Ovary (tissue), 3 donors: ENCODE results near the gene BCAR3.

Experiments
- CTCF ChIP-seq, 3 donors: fragments of 450-650 bp in 2 of 3; fragments of 200-600 bp in 1 of 3; IDR thresholded peaks; one replicate each; pipeline versions ENCODE4 v1.5.1 to v1.8.0; 2016 to 2022; ENCODE audit warnings: antibody characterized with exemption in 3 of 3, mild to moderate bottlenecking in 1 of 3
- EP300 ChIP-seq: sonication (generic); formaldehyde crosslinking; IDR thresholded peaks from one replicate; pipeline ENCODE4 v1.6.1; 2017; ENCODE audit warnings: antibody characterized with exemption
- POLR2A ChIP-seq: fragments of 450-650 bp; IDR thresholded peaks from one replicate; pipeline ENCODE4 v1.6.1; 2017; ENCODE audit warnings: antibody characterized with exemption, mild to moderate bottlenecking, moderate library complexity
- donor health status: DM: no; HTN: no; CAD: no.

- TF ChIP-seq EP300 (no peak), CTCF (IDR thresholded peaks at IDR 0.05) (no peak), POLR2A (no peak)
These were observed 10.5 kb downstream of the BCAR3 start for GRCh38 chr1:93671099-93671621.
